ENCODE results near the gene S100A13.
"Not testable (repeated sequence)": the region's sequence is repeated elsewhere in the genome, so short reads cannot be mapped to it uniquely, and the experiment has no call there.

Gene S100A13

DNA sequence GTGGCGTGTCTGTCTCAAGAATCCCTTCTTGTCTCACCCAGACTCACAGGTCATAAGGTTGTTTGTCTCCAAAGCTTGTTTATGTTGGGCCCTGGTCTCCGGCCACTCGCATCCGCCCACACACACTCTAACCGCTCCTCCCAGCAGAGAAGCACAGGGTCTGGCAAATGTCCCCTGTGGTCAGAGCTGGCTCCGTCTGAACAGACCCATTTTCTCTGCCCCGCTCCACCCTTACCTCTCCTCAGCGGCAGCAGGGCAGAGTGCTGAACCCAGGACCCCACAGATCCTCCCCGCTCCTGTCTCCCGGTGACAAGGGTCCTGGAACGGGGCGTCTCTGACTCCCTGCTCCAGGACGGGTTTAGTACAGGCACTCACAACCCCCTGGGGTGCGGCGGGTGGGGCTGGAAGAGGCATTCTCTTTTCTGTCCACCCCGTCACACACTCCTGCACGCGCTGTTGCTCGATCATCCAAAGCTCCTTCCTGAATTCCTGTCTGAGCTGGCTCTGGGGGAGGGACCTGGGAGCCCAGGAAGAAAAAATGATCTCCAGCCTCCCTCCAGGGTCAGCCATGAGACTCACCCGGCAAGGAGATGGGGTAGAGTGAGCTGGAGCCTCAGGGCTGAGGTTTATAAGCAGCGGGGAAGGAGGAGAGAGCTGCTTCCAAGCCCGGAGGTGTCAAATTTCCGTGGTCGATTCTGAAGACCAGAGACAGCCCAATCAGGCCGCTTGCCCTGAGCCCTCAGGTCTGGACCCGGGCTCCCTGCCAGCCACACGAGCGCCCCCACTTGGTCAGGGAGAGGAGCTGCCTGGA, at the start of gene S100A13:
TSS of gene S100A13 (minus strand) at position 602 of the 811 bp plus-strand sequence. CDS start 1,033 bp downstream, outside the sequence.
- peak; percentile 97 for DNase-seq (ENCODE audit: low read depth)

GRCh38 chr1:153673511-153673910, 46.2 kb upstream of the S100A13 start:
- no peak for DNase-seq (ENCODE audit: low read depth)

DNA sequence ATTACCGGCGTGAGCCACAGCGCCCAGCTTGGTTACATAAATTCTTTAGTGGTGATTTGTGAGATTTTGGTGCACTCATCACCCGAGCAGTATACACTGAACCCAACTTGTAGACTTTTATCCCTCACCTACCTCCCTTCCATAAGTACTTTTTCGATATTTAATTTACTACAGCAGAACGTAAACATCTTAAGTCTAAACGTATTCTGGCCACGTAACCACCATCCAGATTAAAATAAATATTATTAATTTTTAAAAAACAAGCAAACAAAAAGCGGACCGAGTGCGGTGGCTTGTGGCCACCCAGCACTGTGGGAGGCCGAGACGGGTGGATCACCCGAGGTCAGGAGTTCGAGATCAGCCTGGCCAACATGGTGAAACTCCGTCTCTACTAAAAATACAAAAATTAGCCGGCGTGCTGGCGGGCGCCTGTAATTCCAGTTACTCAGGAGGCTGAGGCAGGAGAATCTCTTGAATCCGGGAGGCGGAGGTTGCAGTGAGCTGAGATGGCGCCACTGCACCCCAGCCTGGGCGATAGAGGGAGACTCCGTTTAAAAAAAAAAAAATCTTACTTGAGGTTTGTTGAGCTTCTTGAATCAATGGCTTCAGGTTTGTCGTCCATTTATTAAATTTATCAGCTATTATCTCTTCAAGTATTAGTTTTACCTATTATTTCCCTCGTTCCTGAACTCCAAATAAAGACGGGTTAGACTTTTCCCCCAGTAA, 44.5 kb upstream of the S100A13 start:
- DNase-seq (ENCODE audit: low read depth), result not testable (repeated sequence)

GRCh38 chr1:153670859-153671627, 43.7 kb upstream of the S100A13 start, which contains the start of gene ILF2:
Gene ILF2, minus strand, starts transcription at chr1:153670993. Its CDS starts 71 bp downstream, at chr1:153670922.
- DNase-seq (ENCODE audit: low read depth), result peak; percentile 100

GRCh38 chr1:153670257-153670858, 43.1 kb upstream of the S100A13 start:
- DNase-seq (ENCODE audit: low read depth), result no peak

DNA sequence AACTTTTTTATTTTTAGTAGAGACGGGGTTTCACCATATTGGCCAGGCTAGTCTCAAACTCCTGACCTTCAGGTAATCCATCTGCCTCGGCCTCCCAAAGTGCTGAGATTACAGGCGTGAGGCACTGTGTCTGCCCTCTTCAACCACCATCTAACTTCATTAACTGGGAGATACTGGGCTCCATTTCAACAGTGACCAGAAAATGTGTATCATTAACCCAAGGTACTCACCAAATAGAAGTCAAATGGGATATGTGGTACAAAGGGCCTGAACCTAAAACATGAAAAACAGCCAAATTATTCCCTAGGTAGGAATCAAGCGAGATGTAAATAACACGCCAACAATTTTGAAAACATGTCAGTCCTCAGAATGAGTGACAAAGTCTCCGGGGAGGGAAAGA, 42.3 kb upstream of the S100A13 start:
- no peak for DNase-seq (ENCODE audit: low read depth)

GRCh38 chr1:153668672-153669071, 41.4 kb upstream of the S100A13 start:
- not testable (repeated sequence) for DNase-seq (ENCODE audit: low read depth)

- DNase-seq (ENCODE audit: low read depth), result no peak
Observed at GRCh38 chr1:153667439-153667838, 40.1 kb upstream of the S100A13 start.

DNA sequence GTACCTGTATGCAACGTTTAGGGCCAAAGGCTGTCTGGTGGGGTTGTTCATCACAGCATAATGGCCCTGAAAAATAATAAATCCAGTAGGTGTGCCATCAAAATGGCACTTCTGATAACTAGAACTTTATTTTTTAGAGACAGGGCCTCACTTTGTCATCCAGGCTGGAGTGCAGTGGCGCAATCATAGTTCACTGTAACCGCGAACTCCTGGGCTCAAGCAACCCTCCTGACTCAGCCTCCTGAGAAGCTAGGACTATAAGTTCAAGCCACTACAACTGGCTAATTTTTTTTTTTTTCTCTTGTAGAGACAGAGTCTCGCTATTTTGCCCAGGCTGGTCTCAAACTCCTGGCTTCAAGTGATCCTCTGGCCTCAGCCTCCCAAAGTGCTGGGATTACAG, 35.9 kb upstream of the S100A13 start:
- peak; percentile 46 for DNase-seq (ENCODE audit: low read depth)

DNA sequence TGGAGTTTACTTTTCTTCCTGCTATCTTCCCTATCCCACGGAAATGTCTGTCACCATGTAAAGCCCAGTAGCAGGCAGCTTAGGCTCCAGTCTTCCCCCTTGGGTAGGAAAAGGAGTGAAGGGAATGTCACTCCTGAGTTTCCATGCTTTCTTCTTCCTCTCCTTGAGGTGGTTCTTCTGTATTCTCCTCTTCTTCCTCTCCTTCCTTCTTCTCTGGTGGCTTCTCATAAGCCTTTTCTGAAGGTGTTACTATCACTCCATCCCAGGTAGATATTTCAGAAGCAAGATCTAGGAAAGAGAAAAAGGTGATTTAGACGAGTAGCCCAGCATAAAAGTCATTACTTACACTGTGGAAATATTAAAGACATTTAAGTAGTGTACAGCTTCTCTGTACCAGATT, 35.0 kb upstream of the S100A13 start:
- DNase-seq (ENCODE audit: low read depth), result no peak

- DNase-seq (ENCODE audit: low read depth), result peak; percentile 28
Observed at GRCh38 chr1:153661111-153661708, 33.9 kb upstream of the S100A13 start.

DNA sequence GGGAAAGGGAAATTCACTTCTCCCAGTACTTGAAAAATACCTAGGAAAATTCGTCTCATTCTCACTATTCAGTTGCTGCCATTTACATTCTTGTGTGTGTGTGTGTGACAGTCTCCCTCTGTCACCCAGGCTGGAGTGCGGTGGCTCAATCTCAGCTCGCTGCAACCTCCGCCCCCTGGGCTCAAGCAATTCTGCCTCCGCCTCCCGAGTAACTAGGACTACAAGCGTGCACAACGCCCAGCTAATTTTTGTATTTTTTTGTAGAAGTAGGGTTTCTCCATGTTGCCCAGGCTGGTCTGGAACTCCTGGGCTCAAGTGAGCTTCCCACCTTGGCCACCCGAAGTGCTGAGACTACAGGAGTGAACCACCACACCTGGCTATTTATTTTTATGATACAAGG, 32.4 kb upstream of the S100A13 start:
- no peak for DNase-seq (ENCODE audit: low read depth)

DNA sequence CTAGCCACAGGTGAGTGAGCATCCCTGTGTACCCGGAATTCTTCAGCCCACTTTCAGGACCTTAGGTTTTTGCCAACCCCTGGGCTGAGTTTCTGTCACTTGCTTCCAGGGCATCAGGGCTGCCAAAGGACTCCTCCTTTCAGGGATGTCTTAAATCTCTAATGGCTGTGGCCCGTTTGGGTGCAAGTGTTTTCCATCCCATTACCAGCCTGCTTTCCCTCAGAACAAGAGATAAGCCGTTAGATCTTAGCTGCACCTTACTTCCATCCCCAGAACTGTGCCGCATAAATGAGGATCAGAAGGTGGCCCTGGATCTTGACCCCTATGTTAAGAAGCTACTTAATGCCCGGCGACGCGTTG, 31.9 kb upstream of the S100A13 start:
- no peak for DNase-seq (ENCODE audit: low read depth)

DNA sequence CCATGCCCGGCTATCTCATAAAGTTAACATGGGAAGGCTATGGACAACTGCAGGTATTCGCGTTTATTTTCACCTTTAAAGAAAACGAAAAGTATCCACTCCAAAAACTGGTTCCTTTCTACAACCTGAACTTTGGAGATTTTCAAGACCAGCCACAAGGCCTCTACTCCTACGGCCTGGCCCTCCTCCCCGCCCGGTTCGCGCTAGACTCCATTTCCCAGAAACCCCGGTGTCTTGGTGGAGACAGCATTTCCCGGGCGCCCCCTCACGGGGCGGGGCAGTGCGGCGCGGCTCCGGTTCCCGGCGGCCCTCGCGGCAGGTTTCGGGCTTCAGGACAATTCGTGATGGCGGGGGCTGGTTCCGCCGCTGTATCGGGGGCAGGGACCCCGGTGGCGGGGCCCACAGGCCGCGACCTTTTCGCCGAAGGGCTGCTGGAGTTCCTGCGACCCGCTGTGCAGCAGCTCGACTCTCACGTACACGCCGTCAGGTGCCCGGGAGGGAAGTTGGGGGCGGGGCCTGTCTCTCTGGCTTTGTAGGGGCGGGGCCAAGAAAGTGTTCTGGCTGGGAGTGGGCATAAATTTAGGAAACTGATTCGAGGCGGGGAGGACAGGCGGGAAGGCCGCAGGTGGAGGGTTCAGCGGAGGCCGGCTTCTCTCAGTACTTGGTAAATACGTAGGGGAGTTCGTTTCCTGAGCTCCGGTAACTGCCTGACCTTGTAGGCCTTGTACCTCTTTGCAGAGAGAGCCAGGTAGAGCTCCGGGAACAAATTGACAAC, 31.3 kb upstream of the S100A13 start, which contains the start of gene SNAPIN:
TSS of gene SNAPIN (plus strand) at position 304 of the 775 bp plus-strand sequence. CDS start at position 345, 41 bp downstream.
- peak; percentile 89 for DNase-seq (ENCODE audit: low read depth)

GRCh38 chr1:153655333-153655732, 28.0 kb upstream of the S100A13 start:
- no peak for DNase-seq (ENCODE audit: low read depth)

- DNase-seq (ENCODE audit: low read depth), result peak; percentile 74
Observed at GRCh38 chr1:153652805-153653500, 25.6 kb upstream of the S100A13 start.

- no peak for DNase-seq (ENCODE audit: low read depth)
Observed at GRCh38 chr1:153651771-153652170, 24.5 kb upstream of the S100A13 start.

- DNase-seq (ENCODE audit: low read depth), result no peak
Observed at GRCh38 chr1:153649863-153650235, 22.5 kb upstream of the S100A13 start.

DNA sequence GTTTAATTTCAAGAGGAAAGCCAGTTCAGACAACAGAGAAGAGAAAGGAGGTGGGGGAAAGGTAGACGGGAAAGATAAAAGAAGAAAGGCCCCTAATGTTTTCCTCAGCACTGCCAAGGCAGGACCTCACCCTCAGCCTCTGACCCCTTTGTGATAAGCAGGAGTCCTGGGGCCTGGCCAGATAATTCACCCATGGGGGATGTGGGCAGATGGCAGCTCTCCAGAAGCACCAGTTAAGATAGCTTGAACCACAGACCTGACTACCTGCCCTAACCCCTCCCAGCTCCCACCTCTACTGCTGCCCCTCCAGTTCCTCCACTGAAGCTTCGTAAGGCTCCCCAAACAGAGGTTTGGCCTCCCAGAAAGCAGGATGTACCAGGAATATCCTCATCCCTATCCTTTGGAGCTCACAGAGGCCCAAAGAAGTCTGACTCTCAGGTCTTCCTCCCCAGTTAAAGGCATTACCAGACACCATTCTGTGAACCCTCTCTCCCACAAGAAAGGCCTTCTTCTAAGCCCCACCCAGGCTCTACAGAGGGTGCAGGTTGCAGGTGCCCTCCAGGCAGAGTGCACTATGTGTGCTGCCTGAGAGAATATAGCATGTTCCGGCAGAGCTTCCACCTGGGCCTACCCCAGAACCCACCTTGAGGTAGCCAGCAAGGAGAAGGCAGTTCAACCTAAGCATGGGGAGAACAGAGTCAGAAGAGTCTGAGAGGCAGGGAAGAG, 22.0 kb upstream of the S100A13 start:
- no peak for DNase-seq (ENCODE audit: low read depth)
